Thymus (tissue), 11 donors: ENCODE results near the gene RNASE11. TPM values are rescaled to one million over a fixed set of nuclear protein-coding genes. Genes with fewer than 3 reads are reported as not detected.
"Not testable (repeated sequence)": the region's sequence is repeated elsewhere in the genome, so short reads cannot be mapped to it uniquely, and the experiment has no call there.

Experiments
- DNase-seq, 9 donors: peaks; one replicate each; pipeline ENCODE4 v3.0.0-alpha.2; 2013; ENCODE audit warnings: low spot score in 9 of 9, low read depth in 6 of 9, missing footprints in 1 of 9
- H3K27ac ChIP-seq, 2 donors: one replicate each; pipeline ENCODE4 v1.5.1; 2013; ENCODE audit warnings: control low read depth in 1 of 2, low read depth in 1 of 2, low read length in 1 of 2, mild to moderate bottlenecking in 1 of 2, moderate library complexity in 1 of 2
- H3K27me3 ChIP-seq, 2 donors: one replicate each; pipeline ENCODE4 v1.5.1; 2013; ENCODE audit warnings: low read length in 1 of 2; ENCODE audit not compliant: control insufficient read depth in 2 of 2, insufficient read depth in 1 of 2
- H3K36me3 ChIP-seq, 2 donors: one replicate each; pipeline ENCODE4 v1.5.1; 2013; ENCODE audit warnings: low read length in 1 of 2, mild to moderate bottlenecking in 1 of 2, moderate library complexity in 1 of 2; ENCODE audit not compliant: control insufficient read depth in 2 of 2, insufficient read depth in 2 of 2
- H3K4me1 ChIP-seq, 2 donors: one replicate each; pipeline ENCODE4 v1.5.1; 2013; ENCODE audit warnings: low read length in 2 of 2; ENCODE audit not compliant: control insufficient read depth in 2 of 2, insufficient read depth in 2 of 2
- H3K4me3 ChIP-seq, 2 donors: one replicate each; pipeline ENCODE4 v1.5.1; 2013; ENCODE audit warnings: low read length in 2 of 2, control low read depth in 1 of 2, mild to moderate bottlenecking in 1 of 2
- H3K9me3 ChIP-seq, 2 donors: one replicate each; pipeline ENCODE4 v1.5.1; 2013; ENCODE audit warnings: low read length in 1 of 2, mild to moderate bottlenecking in 1 of 2; ENCODE audit not compliant: control insufficient read depth in 2 of 2, insufficient read depth in 1 of 2
- WGBS: extraction: QIAGEN DNeasy Blood & Tissue Kit; methylation state at CpG from one replicate; pipeline ENCODE4 v1.1.7; 2013; 5-methylcytosine and 5-hydroxymethylcytosine counted together
- polyA plus RNA-seq: library from polyadenylated mRNA; stranded (reverse); fragments of 200-250 nt; gene quantifications from one replicate; pipeline ENCODE4 v1.2.3, GENCODE V29; 2013
- total RNA-seq: library from RNA; stranded (reverse); fragments of 120-200 nt; gene quantifications from one replicate; pipeline ENCODE4 v1.2.4, GENCODE V29; 2013
- donor health status: healthy.

The RNASE11 gene
- total and polyA plus RNA-seq, 2 donors: 0.02 TPM; not detected in 1

- not testable (repeated sequence) for H3K27ac ChIP-seq, H3K4me1 ChIP-seq, H3K9me3 ChIP-seq, H3K36me3 ChIP-seq, H3K4me3 ChIP-seq, DNase-seq, H3K27me3 ChIP-seq
- 87% methylated on average over 4 of the region's 4 CpGs for whole genome bisulfite sequencing
These were observed 15.3 kb downstream of the RNASE11 start for GRCh38 chr14:20572382-20572990.

- not testable (repeated sequence) for H3K27ac ChIP-seq, DNase-seq, H3K9me3 ChIP-seq, H3K36me3 ChIP-seq, H3K4me1 ChIP-seq, H3K27me3 ChIP-seq, H3K4me3 ChIP-seq
- 93% methylated on average over 1 of the region's 1 CpG for WGBS
These were observed 17.1 kb downstream of the RNASE11 start for GRCh38 chr14:20570720-20571119.

- H3K4me3 ChIP-seq, H3K36me3 ChIP-seq, H3K27ac ChIP-seq, DNase-seq, H3K4me1 ChIP-seq, H3K27me3 ChIP-seq, H3K9me3 ChIP-seq: not testable (repeated sequence)
- 95% methylated on average over 2 of the region's 2 CpGs for WGBS
These were observed 17.9 kb downstream of the RNASE11 start for GRCh38 chr14:20569865-20570264.

- DNase-seq: no peak
- no peaks in the 10 kb centered on the region for H3K27me3 ChIP-seq
- no peak overlapping the region for H3K27ac ChIP-seq
- H3K9me3 ChIP-seq: no peaks in the 10 kb centered on the region
- no peak overlapping the region for H3K4me3 ChIP-seq
- no peaks in the 10 kb centered on the region for H3K36me3 ChIP-seq
- H3K4me1 ChIP-seq: no peaks in the 10 kb centered on the region
These were observed 18.7 kb downstream of the RNASE11 start for GRCh38 chr14:20569066-20569465.

- DNase-seq: no peak
- H3K9me3 ChIP-seq: no peaks in the 10 kb centered on the region
- WGBS: 95% methylated on average over 3 of the region's 3 CpGs
- no peak overlapping the region for H3K27ac ChIP-seq
- no peaks in the 10 kb centered on the region for H3K4me1 ChIP-seq
- no peak overlapping the region for H3K4me3 ChIP-seq
- no peaks in the 10 kb centered on the region for H3K27me3 ChIP-seq
- H3K36me3 ChIP-seq: no peaks in the 10 kb centered on the region
These were observed 19.4 kb downstream of the RNASE11 start for GRCh38 chr14:20568393-20568792.

- not testable (repeated sequence) for H3K27ac ChIP-seq, H3K4me1 ChIP-seq, H3K9me3 ChIP-seq, H3K27me3 ChIP-seq, H3K4me3 ChIP-seq, DNase-seq, H3K36me3 ChIP-seq
- WGBS: 100% methylated on average over 1 of the region's 1 CpG
These were observed 20.6 kb downstream of the RNASE11 start for GRCh38 chr14:20567199-20567598.

- no peaks in the 10 kb centered on the region for H3K36me3 ChIP-seq
- no peak for DNase-seq
- H3K27ac ChIP-seq: no peak overlapping the region
- no peaks in the 10 kb centered on the region for H3K9me3 ChIP-seq
- H3K4me1 ChIP-seq: no peaks in the 10 kb centered on the region
- no peak overlapping the region for H3K4me3 ChIP-seq
- WGBS: over 99% methylated on average over 2 of the region's 2 CpGs
- H3K27me3 ChIP-seq: no peaks in the 10 kb centered on the region
These were observed 23.3 kb downstream of the RNASE11 start for GRCh38 chr14:20564501-20564997.

- 90% methylated on average over 1 of the region's 1 CpG for WGBS
- Histone ChIP-seq H3K4me3 (no peak overlapping the region), H3K27me3 (no peaks in the 10 kb centered on the region), H3K27ac (no peak overlapping the region), H3K36me3 (no peaks in the 10 kb centered on the region), H3K9me3 (no peaks in the 10 kb centered on the region), H3K4me1 (no peaks in the 10 kb centered on the region)
- no peak for DNase-seq
These were observed 23.8 kb downstream of the RNASE11 start for GRCh38 chr14:20563971-20564370.

GRCh38 chr14:20560961-20561360 is 26.8 kb downstream of the RNASE11 start, which contains the start of gene RNASE9:
TSS of gene RNASE9 (minus strand) at chr14:20561047.
- Histone ChIP-seq H3K9me3 (no peaks in the 10 kb centered on the region), H3K4me1 (no peaks in the 10 kb centered on the region), H3K27me3 (no peaks in the 10 kb centered on the region), H3K27ac (no peak within 1 kb of the TSS), H3K4me3 (no peak within 1 kb of the TSS), H3K36me3 (no peaks in the 10 kb centered on the region)
- no peak for DNase-seq
- 96% methylated on average over 3 of the region's 3 CpGs for WGBS
